GM19099 (cell line): ENCODE measurements around the gene TRAF7.

Experiments used
- POLR2A ChIP-seq: IDR thresholded peaks from 3 replicates; pipeline ENCODE4 v1.6.1; 2011; ENCODE audit warnings: low read depth; ENCODE audit not compliant: insufficient read length; ENCODE audit errors: extremely low read depth

Gene TRAF7

DNA sequence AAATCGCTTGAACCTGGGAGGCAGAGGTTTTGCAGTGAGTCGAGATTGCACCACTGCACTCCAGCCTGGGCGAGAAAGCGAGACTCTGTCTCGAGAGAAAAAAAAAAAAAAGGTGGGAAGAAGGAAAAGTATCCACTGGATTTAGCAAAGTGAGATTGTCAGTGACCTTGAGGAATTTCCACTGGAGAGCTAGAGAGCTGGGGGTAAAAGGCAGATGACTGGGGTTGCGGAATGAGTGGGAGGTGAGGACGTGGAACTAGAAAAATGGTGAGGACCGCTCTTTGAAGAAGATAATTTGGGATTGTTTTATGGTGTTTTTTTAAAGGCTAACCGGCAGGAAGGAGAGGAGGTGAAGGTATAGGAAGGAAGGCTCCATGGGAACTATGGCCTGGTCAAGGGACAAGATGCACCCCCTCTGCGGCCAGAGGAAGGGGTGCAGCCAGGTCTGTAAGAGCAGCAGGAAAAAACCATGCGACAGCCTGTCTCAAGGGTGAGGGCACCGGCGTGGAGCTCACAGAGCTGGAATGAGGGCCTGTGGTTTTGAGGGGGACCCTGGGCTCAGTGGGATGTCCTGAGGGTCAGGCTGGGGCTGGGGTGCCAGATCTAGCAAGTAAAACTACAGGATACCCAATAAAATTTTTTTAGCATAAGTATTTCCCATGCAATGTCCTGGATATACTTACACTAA is 49.0 kb downstream of the TRAF7 start:
- TF ChIP-seq POLR2A: no peak

DNA sequence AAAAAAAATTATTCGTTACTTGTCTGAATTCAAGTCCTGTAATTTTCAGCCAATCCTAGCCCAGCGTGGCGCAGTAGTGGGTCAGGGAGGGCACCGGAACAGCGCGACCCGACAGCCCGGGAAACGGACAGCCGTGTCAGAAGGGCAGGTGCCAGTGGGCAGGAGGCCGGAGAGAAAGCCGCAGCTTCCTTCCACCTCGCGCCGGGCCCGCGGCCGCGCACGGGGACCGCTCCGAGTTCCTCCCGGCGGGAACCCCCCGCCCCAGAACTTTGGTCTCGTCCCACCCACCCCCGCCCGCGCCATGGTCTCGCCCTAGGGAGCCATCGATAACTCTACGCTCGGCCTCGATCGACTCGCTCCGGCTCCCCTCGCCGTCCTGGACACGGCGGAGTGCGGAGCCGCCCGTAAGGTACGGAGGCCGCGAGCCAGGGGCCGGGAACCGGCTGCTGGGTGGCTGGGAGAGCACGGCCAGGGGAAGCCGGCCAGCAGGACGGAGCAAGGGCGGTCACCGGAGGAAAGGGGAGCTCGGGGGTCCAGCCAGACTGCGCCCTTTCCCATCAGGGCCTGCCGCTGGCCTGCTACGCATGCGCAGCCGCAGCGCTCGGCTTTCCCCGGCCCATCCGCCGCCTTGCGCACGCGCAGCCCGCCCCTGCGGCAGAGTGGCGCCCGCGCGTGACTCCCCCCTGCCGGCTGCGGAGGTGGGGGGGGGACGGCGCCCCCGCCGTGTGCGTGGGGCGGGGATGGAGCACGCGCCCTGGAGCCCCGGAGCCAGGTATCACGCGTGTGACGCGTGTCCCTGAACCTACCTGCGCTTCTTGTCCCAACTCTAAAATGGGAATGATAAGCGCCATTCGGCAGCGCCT is 49.8 kb downstream of the TRAF7 start, which contains the start of gene MLST8:
TSS of gene MLST8 (plus strand) at position 351 of the 863 bp plus-strand sequence. CDS start 632 bp downstream, outside the sequence.
- TF ChIP-seq POLR2A: peak; percentile 97

DNA sequence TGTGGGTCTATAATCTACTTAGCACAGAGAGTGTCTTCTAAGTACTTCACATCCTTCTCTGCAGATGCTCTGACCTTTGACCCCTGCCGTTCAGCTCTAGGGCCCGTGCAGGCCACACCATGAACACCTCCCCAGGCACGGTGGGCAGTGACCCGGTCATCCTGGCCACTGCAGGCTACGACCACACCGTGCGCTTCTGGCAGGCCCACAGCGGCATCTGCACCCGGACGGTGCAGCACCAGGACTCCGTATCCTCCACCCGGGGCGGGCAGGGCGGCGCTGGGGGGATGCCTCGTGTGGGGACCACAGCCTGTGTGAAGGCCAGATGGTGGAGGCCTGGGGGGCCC is 50.4 kb downstream of the TRAF7 start:
- no peak for TF ChIP-seq POLR2A

DNA sequence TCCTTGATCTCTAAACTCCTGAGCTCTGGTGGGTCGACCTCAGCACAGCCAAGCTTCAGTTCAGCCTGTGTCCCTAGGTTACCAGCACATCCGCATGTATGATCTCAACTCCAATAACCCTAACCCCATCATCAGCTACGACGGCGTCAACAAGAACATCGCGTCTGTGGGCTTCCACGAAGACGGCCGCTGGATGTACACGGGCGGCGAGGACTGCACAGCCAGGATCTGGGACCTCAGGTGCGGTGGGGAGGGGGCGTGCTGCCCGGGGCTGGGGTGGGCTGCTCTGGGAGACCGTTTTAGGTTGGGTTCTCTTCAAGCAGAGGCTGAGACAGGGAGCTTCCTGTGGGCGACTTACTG is 50.8 kb downstream of the TRAF7 start:
- TF ChIP-seq POLR2A: no peak

DNA sequence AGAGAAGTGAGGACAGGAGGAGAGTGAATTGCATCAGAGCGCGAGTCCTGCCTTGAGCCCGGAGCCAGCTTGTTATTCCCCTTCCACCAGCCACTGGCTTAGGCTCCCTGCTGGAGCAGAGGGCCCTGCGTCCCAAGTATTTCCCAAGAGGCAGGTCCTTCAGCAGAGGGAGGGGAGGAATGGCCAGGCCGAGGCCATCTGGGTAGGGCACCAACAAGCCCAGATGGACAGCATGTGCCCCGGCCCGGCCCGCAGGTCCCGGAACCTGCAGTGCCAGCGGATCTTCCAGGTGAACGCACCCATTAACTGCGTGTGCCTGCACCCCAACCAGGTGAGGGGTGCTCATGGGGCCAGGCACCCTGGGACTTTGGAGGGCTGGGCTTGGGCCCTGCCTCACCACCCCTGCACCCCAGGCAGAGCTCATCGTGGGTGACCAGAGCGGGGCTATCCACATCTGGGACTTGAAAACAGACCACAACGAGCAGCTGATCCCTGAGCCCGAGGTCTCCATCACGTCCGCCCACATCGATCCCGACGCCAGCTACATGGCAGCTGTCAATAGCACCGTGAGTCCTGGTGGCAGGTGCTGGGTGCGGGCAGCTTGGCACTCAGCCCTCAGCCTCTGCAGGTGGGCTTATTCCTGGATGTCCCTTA is 51.3 kb downstream of the TRAF7 start:
- no peak for TF ChIP-seq POLR2A

DNA sequence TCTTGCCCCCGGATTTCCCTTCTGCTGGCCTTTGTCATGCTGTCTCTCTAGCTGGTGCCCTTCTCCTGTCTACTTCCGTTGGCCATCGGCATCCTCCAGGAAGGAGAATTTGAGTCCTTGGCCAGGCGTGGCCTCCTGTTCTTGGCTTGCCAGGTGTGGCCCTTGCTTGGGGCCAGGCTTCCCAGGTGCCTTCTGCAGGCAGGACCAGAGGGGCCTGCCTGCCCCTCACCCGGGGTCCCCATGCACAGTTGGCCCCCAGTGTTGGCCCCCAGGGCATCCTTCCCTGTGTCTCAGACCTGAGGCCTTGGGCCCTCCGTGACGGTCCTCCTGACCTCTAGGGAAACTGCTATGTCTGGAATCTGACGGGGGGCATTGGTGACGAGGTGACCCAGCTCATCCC is 52.3 kb downstream of the TRAF7 start:
- TF ChIP-seq POLR2A: no peak

DNA sequence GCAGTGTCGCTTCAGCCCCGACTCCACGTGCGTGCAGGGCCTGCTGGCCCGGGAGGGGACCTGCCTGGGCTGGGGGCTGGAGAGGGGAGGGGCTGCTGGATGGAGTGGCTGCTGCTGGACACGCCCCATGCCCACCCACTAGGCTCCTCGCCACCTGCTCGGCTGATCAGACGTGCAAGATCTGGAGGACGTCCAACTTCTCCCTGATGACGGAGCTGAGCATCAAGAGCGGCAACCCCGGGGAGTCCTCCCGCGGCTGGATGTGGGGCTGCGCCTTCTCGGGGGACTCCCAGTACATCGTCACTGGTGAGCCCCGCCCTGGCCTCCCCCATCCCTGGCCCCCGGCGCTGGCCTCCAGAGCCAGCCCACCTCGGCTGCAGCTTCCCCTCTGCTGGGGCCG is 52.7 kb downstream of the TRAF7 start:
- TF ChIP-seq POLR2A: no peak

DNA sequence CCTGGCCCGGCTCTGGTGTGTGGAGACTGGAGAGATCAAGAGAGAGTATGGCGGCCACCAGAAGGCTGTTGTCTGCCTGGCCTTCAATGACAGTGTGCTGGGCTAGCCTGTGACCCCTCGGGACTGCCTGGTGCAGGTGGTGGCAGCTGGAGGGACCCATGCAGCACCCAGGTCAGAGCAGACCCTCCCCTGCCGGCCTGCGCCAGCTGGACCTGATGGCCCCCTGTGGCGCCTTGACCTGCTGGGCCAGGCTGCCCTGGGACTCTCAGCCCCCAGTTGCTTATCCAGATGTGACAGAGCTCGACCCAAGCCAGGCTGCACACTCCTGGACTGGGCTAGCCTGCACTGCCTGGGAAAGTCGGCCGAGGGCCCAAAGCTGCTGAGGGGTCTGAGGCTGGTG is 53.2 kb downstream of the TRAF7 start:
- no peak for TF ChIP-seq POLR2A

DNA sequence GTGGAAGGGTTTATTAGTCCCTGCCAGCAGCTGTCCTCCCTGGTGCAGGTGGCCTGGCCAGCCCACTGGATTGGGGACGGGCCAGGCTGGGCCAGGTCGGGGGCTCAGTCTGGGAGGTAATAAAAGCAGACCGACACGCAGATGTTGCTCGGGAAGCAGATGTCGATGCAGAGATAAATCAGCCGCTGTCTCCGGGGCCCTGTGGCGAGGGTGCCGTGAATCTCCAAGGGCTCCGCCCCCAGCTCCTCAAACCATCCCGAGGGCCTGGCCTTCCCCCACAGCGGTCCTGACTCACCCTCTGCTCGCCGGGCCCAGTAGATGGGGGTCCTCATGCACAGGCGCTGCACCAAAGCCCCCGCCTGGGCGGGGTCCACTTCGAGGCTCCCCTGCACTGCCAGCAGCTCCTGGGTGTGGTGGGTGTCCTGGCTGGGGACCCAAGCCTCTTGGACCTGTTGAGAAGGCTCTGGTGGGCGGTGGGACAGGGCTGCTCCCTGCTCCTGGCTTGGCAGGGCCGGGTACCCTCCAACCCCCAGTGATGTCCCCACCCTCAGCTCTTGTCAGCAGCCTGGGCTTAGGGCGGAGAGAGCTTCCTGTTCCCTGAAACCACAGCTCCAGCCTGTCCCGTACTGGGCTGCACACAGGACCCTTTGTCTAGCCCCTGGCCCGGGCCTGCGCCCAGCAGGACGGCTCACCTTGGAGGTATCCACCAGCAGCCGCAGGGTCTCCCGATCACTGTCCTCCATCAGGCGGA is 53.9 kb downstream of the TRAF7 start:
- TF ChIP-seq POLR2A: no peak

DNA sequence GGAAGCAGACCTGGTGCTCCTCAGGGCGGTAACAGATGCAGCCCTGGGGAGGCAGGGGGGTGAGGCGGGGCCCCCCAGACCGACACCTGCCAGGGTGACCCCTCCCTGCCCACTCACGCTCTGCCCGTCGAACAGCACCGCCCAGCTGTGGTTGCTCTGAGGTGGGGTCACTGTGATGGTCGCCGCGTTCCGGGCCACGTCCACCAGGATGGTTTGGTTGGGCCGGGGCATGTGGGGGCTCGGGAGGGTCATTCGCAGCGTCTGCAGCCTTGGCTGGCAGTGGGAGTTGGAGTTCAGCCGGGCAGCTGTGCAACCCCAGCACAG is 54.4 kb downstream of the TRAF7 start:
- TF ChIP-seq POLR2A: no peak

DNA sequence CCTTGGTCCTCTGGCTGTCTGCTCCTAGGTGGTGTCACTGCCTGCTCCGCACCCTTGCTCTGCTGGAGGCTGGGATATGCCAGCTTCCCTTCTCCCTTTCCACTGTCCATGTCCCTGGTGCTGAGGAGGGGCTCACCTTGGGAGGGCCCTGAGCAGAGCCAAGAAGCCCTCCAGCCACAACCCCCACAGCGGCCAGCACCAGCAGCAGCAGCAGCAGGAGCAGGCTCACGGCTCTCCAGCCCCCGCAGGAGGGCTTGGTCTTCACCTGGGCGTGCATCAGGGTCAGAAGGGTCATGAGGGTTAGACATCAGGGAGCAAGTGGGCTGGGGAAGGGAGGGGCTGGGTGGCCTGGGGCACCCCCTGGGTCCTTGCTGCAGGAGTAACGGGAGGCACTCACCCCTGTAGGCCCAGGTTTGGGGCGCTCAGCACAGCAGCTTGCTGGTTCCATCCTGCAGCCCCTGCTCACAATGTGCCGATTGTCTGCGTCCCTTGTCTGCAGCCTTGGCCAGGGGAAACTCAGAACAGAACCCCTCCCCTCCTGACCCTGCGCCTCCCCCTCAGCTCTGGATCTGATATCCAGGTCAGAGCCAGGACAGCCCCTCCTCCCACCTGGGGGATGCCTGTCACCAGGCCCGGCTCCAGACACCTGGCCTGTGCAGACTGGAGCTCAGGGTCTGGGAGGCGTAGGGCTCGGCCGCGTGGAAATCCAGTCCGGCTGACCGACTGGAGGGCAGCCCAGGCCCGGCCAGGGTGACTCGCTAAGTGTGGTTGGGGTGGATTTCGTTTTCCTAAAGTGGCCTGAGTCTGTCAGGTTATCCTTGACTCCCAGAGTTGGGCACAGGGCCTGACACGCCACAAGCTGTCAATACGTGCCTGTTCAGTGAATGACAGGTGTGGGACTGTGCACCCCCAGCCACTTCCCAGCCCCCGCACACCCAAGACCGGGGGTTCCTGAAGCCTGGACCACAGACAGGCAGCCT is 55.1 kb downstream of the TRAF7 start, which contains the start of gene BRICD5:
TSS of gene BRICD5 (minus strand) at position 478 of the 980 bp plus-strand sequence. CDS start at position 448, 30 bp downstream.
- TF ChIP-seq POLR2A: no peak

DNA sequence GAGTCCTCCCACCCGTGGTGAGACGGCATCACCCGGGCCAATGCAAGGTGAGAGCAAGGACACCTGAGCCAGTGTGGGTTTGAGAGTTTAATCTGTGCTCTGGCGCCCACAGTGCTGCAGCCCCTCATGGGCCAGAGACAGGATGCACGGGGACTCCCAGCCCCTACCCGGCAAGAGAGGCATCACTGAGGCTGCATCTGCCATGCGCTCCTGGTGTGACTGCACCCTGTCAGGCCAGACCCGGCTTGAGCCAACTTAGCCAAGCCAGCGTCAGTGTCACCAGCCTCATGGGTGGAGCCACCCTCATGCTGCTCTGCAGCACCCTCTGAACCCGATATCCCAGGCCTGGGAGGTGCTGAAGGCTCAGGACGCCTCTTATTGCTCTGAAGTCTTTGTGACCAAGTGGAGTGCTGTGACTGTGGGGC is 56.4 kb downstream of the TRAF7 start:
- TF ChIP-seq POLR2A: no peak

DNA sequence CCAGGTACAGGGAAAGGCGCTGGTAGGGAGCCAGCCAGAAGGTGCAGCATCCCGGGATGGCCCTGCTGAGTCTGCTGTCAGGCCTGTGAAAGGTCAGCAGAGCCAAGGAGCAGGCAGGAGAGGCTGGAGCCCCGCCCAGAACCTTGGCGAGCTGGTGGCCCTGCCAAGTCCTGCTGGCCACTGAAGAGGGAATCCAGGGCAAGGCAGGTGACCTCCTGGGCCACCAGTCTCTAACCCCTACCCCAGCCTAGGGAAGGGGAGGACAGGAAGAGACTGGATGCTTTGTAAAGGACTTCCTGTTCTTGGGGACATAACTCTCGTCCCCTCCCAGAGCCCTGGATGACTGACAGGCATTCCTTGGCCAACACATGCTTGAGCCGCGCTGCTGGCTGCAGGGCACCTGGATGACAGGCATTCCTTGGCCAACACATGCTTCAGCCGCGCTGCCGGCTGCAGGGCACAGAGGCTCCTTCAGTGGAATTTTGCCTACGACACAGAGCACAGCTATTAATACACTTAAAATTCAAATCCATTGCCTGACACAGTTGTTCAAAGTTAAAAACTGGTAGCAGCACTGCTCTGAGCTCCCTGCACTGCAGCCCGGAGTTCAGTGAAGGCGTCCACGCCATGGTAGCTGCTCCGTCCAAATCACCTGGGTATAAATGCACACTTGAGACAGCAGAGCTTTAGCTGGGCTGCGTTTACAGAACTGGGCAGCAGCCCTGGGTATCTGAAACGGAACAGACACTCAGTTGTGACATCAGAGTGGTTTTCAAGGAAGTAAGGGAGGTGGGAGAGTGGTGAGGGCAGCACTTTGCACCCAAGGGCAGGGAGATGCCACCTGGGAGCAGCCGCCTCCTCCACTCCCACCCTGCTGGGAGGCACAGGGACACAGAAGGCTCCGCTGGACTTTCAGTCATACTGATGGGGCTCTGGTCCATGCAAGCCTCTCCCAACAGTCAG is 57.1 kb downstream of the TRAF7 start:
- TF ChIP-seq POLR2A: no peak
